HepG2 (cell line): ENCODE results near the gene TTC8. TPM values are rescaled to one million over a fixed set of nuclear protein-coding genes. Genes with fewer than 3 reads are reported as not detected.

Experiments
- ATAC-seq: fragments of 200-7000 bp; cut with Tn5 transposase; 3 replicates; pipeline ENCODE4 v1.9.1; 2020; ENCODE audit warnings: mild to moderate bottlenecking, moderate library complexity
- BruUV-seq: library from RNA; stranded (reverse); fragments of 400-500 nt; replicated peaks from 2 replicates; lab custom pipeline; 2021; lab: Mats Ljungman, UMichigan
- CTCF ChIA-PET: fragments of 300-600 bp; formaldehyde crosslinking; extraction: SDS; loops from one replicate; lab custom pipeline; 2021; ENCODE audit warnings: low total read pairs, inconsistent platforms, low intra/inter-chr PET ratio; lab: Yijun Ruan, JAX
- POLR2A ChIA-PET: fragments of 350-600 bp; sonication (Branson Sonifier 250); formaldehyde crosslinking; loops from one replicate; lab custom pipeline; 2020; ENCODE audit warnings: antibody characterized with exemption, inconsistent platforms; lab: Yijun Ruan, JAX
- DNase-seq: peaks from one replicate; pipeline ENCODE4 v3.0.0-alpha.2; 2015; ENCODE audit warnings: low spot score
- FAIRE-seq: peaks from 3 replicates; lab custom pipeline; 2011; peaks lifted over from hg19 to GRCh38; lab: Jason Lieb, UNC
- H2AFZ ChIP-seq: one replicate; pipeline ENCODE4 v1.6.1; 2011; ENCODE audit warnings: low read length, inconsistent platforms
- H3K27ac ChIP-seq: fragments of 300-600 bp; 3 replicates; pipeline ENCODE4 v1.8.0; 2011; ENCODE audit warnings: mixed run types, mild to moderate bottlenecking, mixed read lengths, low read length, inconsistent platforms; ENCODE audit not compliant: insufficient read depth; ENCODE audit errors: extremely low read length
- H3K27me3 ChIP-seq, 2 experiments: fragments of 200-600 bp in 1 of 2; 2 replicates in 1 of 2; 3 replicates in 1 of 2; pipeline versions ENCODE4 v1.6.0 to v1.8.0; 2011; ENCODE audit warnings: low read length in 2 of 2, mild to moderate bottlenecking in 2 of 2, moderate library complexity in 2 of 2, inconsistent platforms in 1 of 2; ENCODE audit not compliant: insufficient read depth in 2 of 2, control insufficient read depth in 1 of 2
- H3K36me3 ChIP-seq, 2 experiments: fragments of 200-600 bp in 1 of 2; replicated peaks in 1 of 2; 2 replicates in 1 of 2; 3 replicates in 1 of 2; pipeline versions ENCODE4 v1.5.1 to v1.8.0; 2011; ENCODE audit warnings: low read length in 2 of 2, inconsistent platforms in 1 of 2; ENCODE audit not compliant: insufficient read depth in 2 of 2, control insufficient read depth in 1 of 2
- H3K4me1 ChIP-seq: 2 replicates; pipeline ENCODE4 v1.5.1; 2012; ENCODE audit warnings: low read length, inconsistent platforms; ENCODE audit not compliant: insufficient read depth
- H3K4me2 ChIP-seq: 2 replicates; pipeline ENCODE4 v1.6.0; 2011; ENCODE audit warnings: low read depth, low read length, inconsistent platforms
- H3K4me3 ChIP-seq, 3 experiments: fragments of 200-600 bp in 1 of 3; sonication (generic), shearing (Covaris generic) in 1 of 3; replicated peaks in 1 of 3; 2 replicates each; pipeline ENCODE4 v1.5.1; 2011 to 2016; ENCODE audit warnings: low read length in 3 of 3, inconsistent platforms in 2 of 3, low read depth in 2 of 3, mild to moderate bottlenecking in 2 of 3, control low read depth in 1 of 3, mixed read lengths in 1 of 3; ENCODE audit not compliant: insufficient read depth in 1 of 3
- H3K79me2 ChIP-seq: one replicate; pipeline ENCODE4 v1.6.1; 2011; ENCODE audit warnings: low read length, inconsistent platforms; ENCODE audit not compliant: insufficient read depth
- H3K9ac ChIP-seq: 2 replicates; pipeline ENCODE4 v1.6.0; 2011; ENCODE audit warnings: mild to moderate bottlenecking, low read depth, low read length, inconsistent platforms; ENCODE audit not compliant: insufficient read depth
- H3K9me3 ChIP-seq: 2 replicates; pipeline ENCODE4 v1.5.1; 2012; ENCODE audit warnings: mild to moderate bottlenecking, low read length
- H4K20me1 ChIP-seq: 2 replicates; pipeline ENCODE4 v1.6.0; 2011; ENCODE audit warnings: inconsistent platforms, mild to moderate bottlenecking, low read length, moderate library complexity; ENCODE audit not compliant: insufficient read depth
- ASH2L ChIP-seq: fragments of 300-600, 200-600 bp; sonication (generic); IDR thresholded peaks from 2 replicates; pipeline ENCODE4 v1.7.0; 2017; ENCODE audit warnings: low read depth, mild to moderate bottlenecking, moderate library complexity, mixed read lengths, low read length; ENCODE audit not compliant: insufficient read length
- DR1 ChIP-seq: sonication (generic); formaldehyde crosslinking; IDR thresholded peaks from 2 replicates; pipeline ENCODE4 v1.8.0; 2021; ENCODE audit warnings: mild to moderate bottlenecking, missing genetic modification reagents, inconsistent platforms
- GZF1 ChIP-seq: sonication (generic); formaldehyde crosslinking; IDR thresholded peaks from 2 replicates; pipeline ENCODE4 v1.5.1; 2020; ENCODE audit warnings: mild to moderate bottlenecking, missing genetic modification reagents
- MTA1 ChIP-seq: sonication (generic); formaldehyde crosslinking; IDR thresholded peaks from 2 replicates; pipeline ENCODE4 v1.4.0; 2020; ENCODE audit warnings: missing genetic modification reagents, mild to moderate bottlenecking, borderline replicate concordance
- NONO ChIP-seq, 2 experiments: fragments of 450-650 bp in 1 of 2; sonication (generic) in 1 of 2; formaldehyde crosslinking in 1 of 2; IDR thresholded peaks in 1 of 2; conservative IDR thresholded peaks in 1 of 2; 2 replicates each; pipeline versions ENCODE4 v1.6.1 to v1.8.0; 2017 to 2022; ENCODE audit warnings: mild to moderate bottlenecking in 1 of 2, missing genetic modification reagents in 1 of 2, moderate library complexity in 1 of 2
- PRMT3 ChIP-seq: sonication (generic); formaldehyde crosslinking; IDR thresholded peaks from 2 replicates; pipeline ENCODE4 v1.8.1; 2022; ENCODE audit warnings: low read depth, mild to moderate bottlenecking, moderate library complexity, missing genetic modification reagents, borderline replicate concordance
- RFXAP ChIP-seq: sonication (generic); formaldehyde crosslinking; IDR thresholded peaks from 2 replicates; pipeline ENCODE4 v1.4.0; 2020; ENCODE audit warnings: missing genetic modification reagents, borderline replicate concordance
- ZNF124 ChIP-seq: sonication (generic); formaldehyde crosslinking; IDR thresholded peaks from 2 replicates; pipeline ENCODE4 v1.4.0; 2020; ENCODE audit warnings: missing genetic modification reagents
- ZNF547 ChIP-seq: sonication (generic); formaldehyde crosslinking; IDR thresholded peaks from 2 replicates; pipeline ENCODE4 v1.5.1; 2020; ENCODE audit warnings: mild to moderate bottlenecking, missing genetic modification reagents
- ZNF841 ChIP-seq: sonication (generic); formaldehyde crosslinking; IDR thresholded peaks from 2 replicates; pipeline ENCODE4 v1.8.1; 2023; ENCODE audit warnings: missing genetic modification reagents, borderline replicate concordance
- WGBS: methylation state at CpG from one replicate; pipeline ENCODE4 v1.1.6; 2017; ENCODE audit warnings: low lambda C conversion rate; 5-methylcytosine and 5-hydroxymethylcytosine counted together
- in situ Hi-C: cut with HindIII; loops from 2 replicates; pipeline ENCODE4 v1.10.0; 2017; ENCODE audit warnings: low pct_unique_long_range_greater_than_20kb; ENCODE audit not compliant: extremely low pct_ligation_motif_present
- intact Hi-C: fragments of 100-400 bp; cut with micrococcal nuclease; formaldehyde crosslinking; loops from one replicate; pipeline ENCODE4 v1.10.0; 2022; ENCODE audit not compliant: unreplicated experiment
- polyA plus RNA-seq, 8 experiments: library from polyadenylated mRNA; depleted of rRNA in 3 of 8; stranded (reverse) in 7 of 8; unstranded in 1 of 8; fragments of >200 nt; fragmentation: Illumina TruSeq in 4 of 8; extraction: Trizol in 4 of 8; gene quantifications; 2 replicates each; pipeline versions ENCODE4 v1.2.1 to v1.2.3, GENCODE V29; 2011 to 2016; ENCODE audit warnings: low read depth in 4 of 8, missing spikeins in 1 of 8, mixed read lengths in 1 of 8; ENCODE audit not compliant: insufficient read depth in 1 of 8
- total RNA-seq, 5 experiments: library from RNA; depleted of rRNA; stranded (reverse); fragments of >200 nt; fragmentation: Illumina TruSeq; extraction: Trizol; gene quantifications; 2 replicates each; pipeline ENCODE4 v1.2.3, GENCODE V29; 2016; ENCODE audit warnings: low read depth in 1 of 5
- TF ChIP-seq, protein P1 (sequence below), 2 experiments: sonication (generic) in 1 of 2; formaldehyde crosslinking in 1 of 2; IDR thresholded peaks; 2 replicates each; pipeline versions ENCODE4 v1.6.1 to v1.9.0; 2014 to 2022; ENCODE audit warnings: antibody characterized with exemption in 1 of 2, borderline replicate concordance in 1 of 2, inconsistent platforms in 1 of 2, low read depth in 1 of 2, missing genetic modification reagents in 1 of 2
- TF ChIP-seq, protein P2 (sequence below): sonication (generic); formaldehyde crosslinking; IDR thresholded peaks from 2 replicates; pipeline ENCODE4 v1.8.0; 2023; ENCODE audit warnings: mild to moderate bottlenecking, missing genetic modification reagents
- TF ChIP-seq, protein P3 (sequence below), 2 experiments: IDR thresholded peaks; 2 replicates each; pipeline ENCODE4 v1.6.1; 2011 to 2012; ENCODE audit warnings: low read length in 2 of 2, borderline replicate concordance in 1 of 2, low read depth in 1 of 2, mild to moderate bottlenecking in 1 of 2, moderate library complexity in 1 of 2

The TTC8 gene
- total and polyA plus RNA-seq, 2 of the 13 experiments (the other 11 are each of a cell fraction or from before 2014, with no cell fraction given), result 13.8 to 15.2 TPM

DNA sequence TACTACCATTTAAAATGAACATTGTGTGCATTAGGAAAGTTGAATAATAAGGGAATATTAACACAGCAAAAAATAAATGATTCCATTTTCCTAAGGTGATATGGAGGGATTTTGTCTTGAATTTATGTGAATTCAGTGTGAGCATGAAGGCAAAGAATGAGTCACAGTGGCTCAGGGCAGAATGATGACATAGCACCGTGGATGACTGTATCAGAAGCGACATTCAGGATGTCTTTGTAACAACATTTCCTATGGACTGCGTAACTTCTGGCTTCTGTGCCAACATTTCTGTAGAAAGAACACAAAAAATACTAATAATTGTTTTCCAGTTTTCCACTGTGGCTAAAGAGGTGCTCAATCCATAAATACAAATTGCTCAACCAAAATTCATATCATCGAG is 54.6 kb downstream of the TTC8 start:
- no peaks in the 10 kb centered on the region for H3K79me2 ChIP-seq
- no peak overlapping the region for H3K4me3 ChIP-seq
- no peak overlapping the region for H3K4me2 ChIP-seq
- H3K27ac ChIP-seq, result no peak overlapping the region
- BruUV-seq, result no TSS peak
- no peak overlapping the region for H3K9ac ChIP-seq
- no peaks in the 10 kb centered on the region; the same call in 1 of the 2 replicates for H3K9me3 ChIP-seq
- ChIA-PET POLR2A (interaction anchor here (1.0 kb wide), 1 partner anchor 54 kb away, joined by 3 read pairs; the partner anchor contains the start of gene TTC8), CTCF (no interaction called here)
- no peaks in the 10 kb centered on the region for H4K20me1 ChIP-seq
- in situ Hi-C loops (no loop called here), intact Hi-C loops (no loop called here)
- FAIRE-seq (no peak), ATAC-seq (no peak), DNase-seq (no peak)
- 93% methylated on average over 4 of the region's 4 CpGs for WGBS
- H2AFZ ChIP-seq, result no peak overlapping the region
- peaks cover 0 to 4% of the 10 kb centered on the region in 2 experiments; a peak in 2 of 5 replicates for H3K36me3 ChIP-seq
- H3K4me1 ChIP-seq, result peaks cover 14% of the 10 kb centered on the region; the same call in 1 of the 2 replicates
- H3K27me3 ChIP-seq, result no peaks in the 10 kb centered on the region
- TF ChIP-seq RFXAP (CRISPR knock-in tag) (no peak), ZNF841 (CRISPR knock-in tag) (no peak), DR1 (CRISPR knock-in tag) (no peak), ZNF124 (CRISPR knock-in tag) (no peak), ZNF547 (no peak), NONO (IDR thresholded peaks at IDR 0.05) (no peak), NONO (CRISPR knock-in tag; conservative IDR thresholded peaks at IDR 0.05) (no peak), GZF1 (CRISPR knock-in tag) (no peak), MTA1 (CRISPR knock-in tag) (no peak), PRMT3 (CRISPR knock-in tag) (no peak), ASH2L (no peak)
- TF ChIP-seq, protein P1, sequence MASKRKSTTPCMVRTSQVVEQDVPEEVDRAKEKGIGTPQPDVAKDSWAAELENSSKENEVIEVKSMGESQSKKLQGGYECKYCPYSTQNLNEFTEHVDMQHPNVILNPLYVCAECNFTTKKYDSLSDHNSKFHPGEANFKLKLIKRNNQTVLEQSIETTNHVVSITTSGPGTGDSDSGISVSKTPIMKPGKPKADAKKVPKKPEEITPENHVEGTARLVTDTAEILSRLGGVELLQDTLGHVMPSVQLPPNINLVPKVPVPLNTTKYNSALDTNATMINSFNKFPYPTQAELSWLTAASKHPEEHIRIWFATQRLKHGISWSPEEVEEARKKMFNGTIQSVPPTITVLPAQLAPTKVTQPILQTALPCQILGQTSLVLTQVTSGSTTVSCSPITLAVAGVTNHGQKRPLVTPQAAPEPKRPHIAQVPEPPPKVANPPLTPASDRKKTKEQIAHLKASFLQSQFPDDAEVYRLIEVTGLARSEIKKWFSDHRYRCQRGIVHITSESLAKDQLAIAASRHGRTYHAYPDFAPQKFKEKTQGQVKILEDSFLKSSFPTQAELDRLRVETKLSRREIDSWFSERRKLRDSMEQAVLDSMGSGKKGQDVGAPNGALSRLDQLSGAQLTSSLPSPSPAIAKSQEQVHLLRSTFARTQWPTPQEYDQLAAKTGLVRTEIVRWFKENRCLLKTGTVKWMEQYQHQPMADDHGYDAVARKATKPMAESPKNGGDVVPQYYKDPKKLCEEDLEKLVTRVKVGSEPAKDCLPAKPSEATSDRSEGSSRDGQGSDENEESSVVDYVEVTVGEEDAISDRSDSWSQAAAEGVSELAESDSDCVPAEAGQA (IDR thresholded peaks at IDR 0.05; ENCODE audit: low read depth), result no peak
- TF ChIP-seq, protein P1 (CRISPR knock-in tag; IDR thresholded peaks at IDR 0.05; ENCODE audit: borderline replicate concordance), result no peak
- TF ChIP-seq, protein P2, sequence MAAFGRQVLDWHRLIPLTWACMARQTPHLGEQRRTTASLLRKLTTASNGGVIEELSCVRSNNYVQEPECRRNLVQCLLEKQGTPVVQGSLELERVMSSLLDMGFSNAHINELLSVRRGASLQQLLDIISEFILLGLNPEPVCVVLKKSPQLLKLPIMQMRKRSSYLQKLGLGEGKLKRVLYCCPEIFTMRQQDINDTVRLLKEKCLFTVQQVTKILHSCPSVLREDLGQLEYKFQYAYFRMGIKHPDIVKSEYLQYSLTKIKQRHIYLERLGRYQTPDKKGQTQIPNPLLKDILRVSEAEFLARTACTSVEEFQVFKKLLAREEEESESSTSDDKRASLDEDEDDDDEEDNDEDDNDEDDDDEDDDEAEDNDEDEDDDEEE (CRISPR knock-in tag), result no peak
- TF ChIP-seq, protein P3, sequence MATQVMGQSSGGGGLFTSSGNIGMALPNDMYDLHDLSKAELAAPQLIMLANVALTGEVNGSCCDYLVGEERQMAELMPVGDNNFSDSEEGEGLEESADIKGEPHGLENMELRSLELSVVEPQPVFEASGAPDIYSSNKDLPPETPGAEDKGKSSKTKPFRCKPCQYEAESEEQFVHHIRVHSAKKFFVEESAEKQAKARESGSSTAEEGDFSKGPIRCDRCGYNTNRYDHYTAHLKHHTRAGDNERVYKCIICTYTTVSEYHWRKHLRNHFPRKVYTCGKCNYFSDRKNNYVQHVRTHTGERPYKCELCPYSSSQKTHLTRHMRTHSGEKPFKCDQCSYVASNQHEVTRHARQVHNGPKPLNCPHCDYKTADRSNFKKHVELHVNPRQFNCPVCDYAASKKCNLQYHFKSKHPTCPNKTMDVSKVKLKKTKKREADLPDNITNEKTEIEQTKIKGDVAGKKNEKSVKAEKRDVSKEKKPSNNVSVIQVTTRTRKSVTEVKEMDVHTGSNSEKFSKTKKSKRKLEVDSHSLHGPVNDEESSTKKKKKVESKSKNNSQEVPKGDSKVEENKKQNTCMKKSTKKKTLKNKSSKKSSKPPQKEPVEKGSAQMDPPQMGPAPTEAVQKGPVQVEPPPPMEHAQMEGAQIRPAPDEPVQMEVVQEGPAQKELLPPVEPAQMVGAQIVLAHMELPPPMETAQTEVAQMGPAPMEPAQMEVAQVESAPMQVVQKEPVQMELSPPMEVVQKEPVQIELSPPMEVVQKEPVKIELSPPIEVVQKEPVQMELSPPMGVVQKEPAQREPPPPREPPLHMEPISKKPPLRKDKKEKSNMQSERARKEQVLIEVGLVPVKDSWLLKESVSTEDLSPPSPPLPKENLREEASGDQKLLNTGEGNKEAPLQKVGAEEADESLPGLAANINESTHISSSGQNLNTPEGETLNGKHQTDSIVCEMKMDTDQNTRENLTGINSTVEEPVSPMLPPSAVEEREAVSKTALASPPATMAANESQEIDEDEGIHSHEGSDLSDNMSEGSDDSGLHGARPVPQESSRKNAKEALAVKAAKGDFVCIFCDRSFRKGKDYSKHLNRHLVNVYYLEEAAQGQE (IDR thresholded peaks at IDR 0.05; ENCODE audit: borderline replicate concordance in 1 of 2, low read depth in 1 of 2, low read length in 2 of 2), result no peak
